Astrocyte (in vitro differentiated cells and primary cell): ENCODE measurements around the gene F12.

Experiments
- EZH2 ChIP-seq: IDR thresholded peaks from 2 replicates; pipeline ENCODE4 v1.6.1; 2012; ENCODE audit warnings: mild to moderate bottlenecking, low read length, inconsistent platforms; ENCODE audit not compliant: insufficient read depth
- TF ChIP-seq, protein P1 (sequence below): IDR thresholded peaks from 2 replicates; pipeline ENCODE4 v1.5.1; 2011; ENCODE audit warnings: low read depth, mild to moderate bottlenecking, inconsistent platforms, low read length, moderate library complexity; ENCODE audit not compliant: insufficient read depth

GRCh38 chr5:177361418-177362291 lies 47.7 kb downstream of the F12 start:
- TF ChIP-seq, protein P1, sequence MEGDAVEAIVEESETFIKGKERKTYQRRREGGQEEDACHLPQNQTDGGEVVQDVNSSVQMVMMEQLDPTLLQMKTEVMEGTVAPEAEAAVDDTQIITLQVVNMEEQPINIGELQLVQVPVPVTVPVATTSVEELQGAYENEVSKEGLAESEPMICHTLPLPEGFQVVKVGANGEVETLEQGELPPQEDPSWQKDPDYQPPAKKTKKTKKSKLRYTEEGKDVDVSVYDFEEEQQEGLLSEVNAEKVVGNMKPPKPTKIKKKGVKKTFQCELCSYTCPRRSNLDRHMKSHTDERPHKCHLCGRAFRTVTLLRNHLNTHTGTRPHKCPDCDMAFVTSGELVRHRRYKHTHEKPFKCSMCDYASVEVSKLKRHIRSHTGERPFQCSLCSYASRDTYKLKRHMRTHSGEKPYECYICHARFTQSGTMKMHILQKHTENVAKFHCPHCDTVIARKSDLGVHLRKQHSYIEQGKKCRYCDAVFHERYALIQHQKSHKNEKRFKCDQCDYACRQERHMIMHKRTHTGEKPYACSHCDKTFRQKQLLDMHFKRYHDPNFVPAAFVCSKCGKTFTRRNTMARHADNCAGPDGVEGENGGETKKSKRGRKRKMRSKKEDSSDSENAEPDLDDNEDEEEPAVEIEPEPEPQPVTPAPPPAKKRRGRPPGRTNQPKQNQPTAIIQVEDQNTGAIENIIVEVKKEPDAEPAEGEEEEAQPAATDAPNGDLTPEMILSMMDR, result no peak
- TF ChIP-seq EZH2, result no peak
